Colonic mucosa (tissue), 4 donors: Measurements from ENCODE around the gene CIPC. TPM values are rescaled to one million over a fixed set of nuclear protein-coding genes. Genes with fewer than 3 reads are reported as not detected.

Source experiments
- DNase-seq: peaks from one replicate; pipeline ENCODE4 v3.0.0-alpha.2; 2020
- H3K27ac ChIP-seq: fragments of 200-600 bp; one replicate; pipeline ENCODE4 v1.8.0; 2021
- H3K27me3 ChIP-seq: fragments of 200-600 bp; one replicate; pipeline ENCODE4 v1.8.0; 2021
- H3K36me3 ChIP-seq: fragments of 200-600 bp; one replicate; pipeline ENCODE4 v1.8.0; 2021
- H3K4me1 ChIP-seq: fragments of 200-600 bp; one replicate; pipeline ENCODE4 v1.8.0; 2021; ENCODE audit warnings: mild to moderate bottlenecking
- H3K4me3 ChIP-seq: fragments of 200-600 bp; one replicate; pipeline ENCODE4 v1.8.0; 2021
- H3K9ac ChIP-seq, 2 donors: one replicate each; pipeline ENCODE4 v1.7.0; 2013; ENCODE audit warnings: control low read depth in 2 of 2, low read depth in 2 of 2, low read length in 2 of 2
- H3K9me3 ChIP-seq: fragments of 200-600 bp; one replicate; pipeline ENCODE4 v1.8.0; 2021
- intact Hi-C: fragments of 100-400 bp; cut with DNase I; formaldehyde crosslinking; loops from one replicate; pipeline ENCODE4 v1.14.1; 2022
- total RNA-seq, 2 donors: library from RNA; stranded (reverse); fragmentation: NEBNext Ultra II Directional in 1 of 2; extraction: Animal tissue kit (Norgen Biotek cat#: 25700) in 1 of 2; gene quantifications; one replicate each; pipeline ENCODE4 v1.2.1, GENCODE V29; 2021
- TF ChIP-seq, protein P1 (sequence below): fragments of 200-600 bp; IDR thresholded peaks from one replicate; pipeline ENCODE4 v1.8.0; 2022; ENCODE audit warnings: antibody characterized with exemption, mild to moderate bottlenecking
- donor health status: healthy.
- donor health status: DM: no; HTN: no; CAD: no.
- donor health status: DM: no; HTN: no; CAD: no.

CIPC gene
- total RNA-seq, 2 donors from 2014 or later, result 18.2 to 38.4 TPM

DNA sequence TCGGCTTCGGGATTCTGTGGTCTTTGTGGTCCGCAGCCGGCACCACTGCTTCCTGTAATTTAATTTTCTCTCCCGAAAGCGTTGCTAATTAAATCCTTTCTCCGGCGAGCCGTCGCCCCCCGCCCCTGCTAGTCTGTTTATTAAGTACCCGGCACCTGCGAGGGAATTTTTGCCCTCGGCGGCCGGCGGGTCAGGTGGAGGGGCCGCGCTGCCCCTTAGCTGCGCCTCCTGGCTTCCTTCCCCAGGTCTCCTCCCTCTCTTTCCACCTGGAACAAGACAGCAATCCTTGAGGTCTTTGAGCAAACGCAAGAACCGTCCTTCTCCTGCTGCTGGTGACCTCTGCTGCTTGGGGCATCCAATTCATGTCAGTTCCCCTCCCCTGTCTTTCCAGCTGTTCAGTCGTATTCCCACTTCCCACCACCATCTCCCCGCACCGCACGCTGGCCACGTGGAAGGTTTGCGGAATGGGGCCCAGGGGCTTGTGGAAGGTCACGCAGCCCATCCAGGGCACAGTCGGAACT is 27.3 kb downstream of the CIPC start:
- no peaks in the 10 kb centered on the region for H3K27me3 ChIP-seq
- no peak overlapping the region for H3K27ac ChIP-seq
- DNase-seq, result no peak
- peaks cover 20% of the 10 kb centered on the region for H3K4me1 ChIP-seq
- H3K36me3 ChIP-seq, result no peaks in the 10 kb centered on the region
- H3K9me3 ChIP-seq, result no peaks in the 10 kb centered on the region
- H3K4me3 ChIP-seq, result peak overlapping the region; percentile 36
- intact Hi-C loops, result no loop called here
- H3K9ac ChIP-seq, result peak overlapping the region; percentile 54 to 61
- TF ChIP-seq, protein P1, sequence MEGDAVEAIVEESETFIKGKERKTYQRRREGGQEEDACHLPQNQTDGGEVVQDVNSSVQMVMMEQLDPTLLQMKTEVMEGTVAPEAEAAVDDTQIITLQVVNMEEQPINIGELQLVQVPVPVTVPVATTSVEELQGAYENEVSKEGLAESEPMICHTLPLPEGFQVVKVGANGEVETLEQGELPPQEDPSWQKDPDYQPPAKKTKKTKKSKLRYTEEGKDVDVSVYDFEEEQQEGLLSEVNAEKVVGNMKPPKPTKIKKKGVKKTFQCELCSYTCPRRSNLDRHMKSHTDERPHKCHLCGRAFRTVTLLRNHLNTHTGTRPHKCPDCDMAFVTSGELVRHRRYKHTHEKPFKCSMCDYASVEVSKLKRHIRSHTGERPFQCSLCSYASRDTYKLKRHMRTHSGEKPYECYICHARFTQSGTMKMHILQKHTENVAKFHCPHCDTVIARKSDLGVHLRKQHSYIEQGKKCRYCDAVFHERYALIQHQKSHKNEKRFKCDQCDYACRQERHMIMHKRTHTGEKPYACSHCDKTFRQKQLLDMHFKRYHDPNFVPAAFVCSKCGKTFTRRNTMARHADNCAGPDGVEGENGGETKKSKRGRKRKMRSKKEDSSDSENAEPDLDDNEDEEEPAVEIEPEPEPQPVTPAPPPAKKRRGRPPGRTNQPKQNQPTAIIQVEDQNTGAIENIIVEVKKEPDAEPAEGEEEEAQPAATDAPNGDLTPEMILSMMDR, result peak; percentile 17

DNA sequence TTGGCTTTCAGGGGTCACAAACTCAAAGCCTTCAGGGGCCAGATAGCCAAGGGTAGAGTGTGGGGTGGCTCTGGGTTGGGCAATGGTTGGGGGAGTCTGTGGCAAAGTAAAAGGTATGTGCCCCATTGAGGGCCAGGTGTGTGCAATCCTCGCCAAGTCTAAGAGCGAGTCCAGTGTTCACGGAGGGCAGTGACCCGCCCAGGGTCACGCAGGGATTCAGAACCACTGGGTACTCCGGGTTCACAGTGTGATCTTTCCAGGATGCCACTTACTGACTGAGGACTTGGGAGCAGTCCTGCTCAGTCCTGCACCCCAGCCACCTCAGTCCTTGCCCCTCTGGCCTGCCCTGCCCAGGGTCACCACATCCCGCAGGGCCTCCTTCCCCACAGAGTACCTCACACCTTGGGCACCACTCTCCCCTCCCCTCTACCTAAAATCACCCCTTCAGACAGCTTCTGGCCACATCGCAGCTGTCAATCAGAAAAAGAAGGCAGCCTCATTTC is 27.8 kb downstream of the CIPC start:
- intact Hi-C loops, result no loop called here
- TF ChIP-seq, protein P1, result no peak
- no peaks in the 10 kb centered on the region for H3K36me3 ChIP-seq
- no peaks in the 10 kb centered on the region for H3K27me3 ChIP-seq
- DNase-seq, result no peak
- H3K27ac ChIP-seq, result no peak overlapping the region
- no peak overlapping the region for H3K4me3 ChIP-seq
- H3K4me1 ChIP-seq, result peaks cover 18% of the 10 kb centered on the region
- H3K9ac ChIP-seq, result no peak overlapping the region
- no peaks in the 10 kb centered on the region for H3K9me3 ChIP-seq

DNA sequence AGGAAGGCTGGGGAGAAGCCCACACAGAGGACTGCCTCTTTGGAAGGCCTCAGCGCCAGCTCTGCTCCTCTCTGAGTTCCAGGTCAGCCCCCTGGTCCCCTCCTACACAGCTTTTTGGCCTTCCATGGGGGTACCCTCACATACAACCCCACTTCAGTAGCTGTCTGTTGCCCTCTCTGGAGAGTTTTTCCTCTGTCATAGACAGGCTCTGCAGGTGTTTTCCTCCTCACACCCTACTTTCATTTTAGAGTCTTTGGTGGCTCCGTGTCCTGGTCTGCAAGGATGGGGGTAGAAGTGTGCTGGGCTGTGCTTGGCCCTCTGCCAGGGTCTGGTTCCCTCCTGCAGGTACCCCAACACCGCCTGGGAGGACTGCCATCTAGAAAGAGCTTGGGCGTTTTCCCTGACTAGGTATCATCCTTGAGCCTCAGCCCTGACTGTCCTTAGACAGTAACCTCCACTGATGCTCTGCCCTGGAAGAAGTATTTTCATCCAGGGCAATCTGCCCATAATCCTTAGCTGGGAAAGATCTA is 28.5 kb downstream of the CIPC start:
- no peak overlapping the region for H3K4me3 ChIP-seq
- H3K36me3 ChIP-seq, result no peaks in the 10 kb centered on the region
- H3K9ac ChIP-seq, result no peak overlapping the region
- H3K4me1 ChIP-seq, result peaks cover 17% of the 10 kb centered on the region
- no peak overlapping the region for H3K27ac ChIP-seq
- DNase-seq, result no peak
- no peaks in the 10 kb centered on the region for H3K27me3 ChIP-seq
- H3K9me3 ChIP-seq, result no peaks in the 10 kb centered on the region
- TF ChIP-seq, protein P1, result no peak
- intact Hi-C loops, result no loop called here

DNA sequence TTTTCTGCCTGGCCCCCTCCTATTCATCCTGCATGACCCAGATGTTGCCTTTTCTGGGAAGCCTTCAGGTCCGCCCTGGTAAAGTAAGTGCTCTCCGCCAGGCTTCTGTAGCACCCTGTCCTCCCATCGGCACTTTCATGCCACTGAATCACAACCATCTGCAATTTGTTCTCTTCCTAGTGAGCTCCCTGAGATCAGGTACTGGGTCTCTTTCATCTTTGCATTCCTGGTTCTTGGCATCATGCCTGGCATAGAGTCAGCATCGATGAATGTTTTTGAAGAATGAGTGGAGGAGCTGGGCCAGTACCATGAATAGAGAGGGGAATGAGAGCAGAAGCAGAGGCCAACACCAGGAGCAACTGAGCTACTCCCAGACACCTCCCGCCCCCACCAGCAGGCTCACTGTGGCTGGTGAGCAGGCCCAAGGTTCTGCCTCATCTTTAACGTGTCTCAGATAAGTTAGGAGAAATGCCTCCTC is 30.4 kb downstream of the CIPC start:
- Histone ChIP-seq H3K4me1 (peaks cover 9% of the 10 kb centered on the region), H3K27ac (no peak overlapping the region), H3K27me3 (peaks cover 2% of the 10 kb centered on the region), H3K36me3 (no peaks in the 10 kb centered on the region), H3K9me3 (no peaks in the 10 kb centered on the region), H3K4me3 (no peak overlapping the region), H3K9ac (no peak overlapping the region)
- DNase-seq, result no peak
- intact Hi-C loops, result no loop called here
- TF ChIP-seq, protein P1, result no peak

DNA sequence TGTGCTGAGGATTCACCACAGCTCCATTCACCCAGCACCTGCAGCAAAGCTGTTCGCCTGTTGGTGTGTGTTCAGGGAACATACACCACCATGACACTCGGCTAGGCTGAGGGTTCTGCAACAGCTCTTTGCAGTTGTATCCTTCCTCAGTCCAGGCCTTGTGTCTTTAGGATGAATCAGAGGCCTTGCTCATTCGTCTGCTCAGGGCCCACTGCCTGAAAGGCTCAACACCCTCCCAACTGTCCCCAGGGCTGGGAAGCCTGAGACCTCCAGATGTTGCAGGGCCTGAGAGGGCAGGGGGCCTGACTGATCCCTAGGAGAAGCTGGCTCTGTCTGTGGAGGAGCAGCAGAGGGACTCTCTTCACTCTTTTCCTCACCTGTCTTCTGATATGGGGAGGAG is 32.3 kb downstream of the CIPC start:
- intact Hi-C loops, result no loop called here
- Histone ChIP-seq H3K27me3 (peaks cover 16% of the 10 kb centered on the region), H3K4me3 (no peak overlapping the region), H3K27ac (no peak overlapping the region), H3K9ac (no peak overlapping the region), H3K9me3 (no peaks in the 10 kb centered on the region), H3K36me3 (no peaks in the 10 kb centered on the region), H3K4me1 (no peaks in the 10 kb centered on the region)
- TF ChIP-seq, protein P1, result no peak
- no peak for DNase-seq
